Thoracic aorta (tissue), 2 donors: Measurements from ENCODE around the gene PDE4B. TPM values are rescaled to one million over a fixed set of nuclear protein-coding genes. Genes with fewer than 3 reads are reported as not detected.
"Not testable (repeated sequence)": the region's sequence is repeated elsewhere in the genome, so short reads cannot be mapped to it uniquely, and the experiment has no call there.

Source experiments
- ATAC-seq: fragments of 150-250 bp; one replicate; pipeline ENCODE4 v1.8.0; 2017; ENCODE audit warnings: low read depth; ENCODE audit not compliant: insufficient number of reproducible peaks, low FRiP score
- DNase-seq: peaks from one replicate; pipeline ENCODE4 v3.0.0-alpha.2; 2020; ENCODE audit warnings: low spot score
- H3K27ac ChIP-seq, 2 donors: fragments of 200-600 bp; sonication (generic); 1 replicate in 1 of 2; 2 replicates in 1 of 2; pipeline ENCODE4 v1.5.1; 2016; ENCODE audit warnings: mild to moderate bottlenecking in 2 of 2, moderate library complexity in 2 of 2
- H3K27me3 ChIP-seq: fragments of 200-600 bp; sonication (generic); replicated peaks from 2 replicates; pipeline ENCODE4 v1.6.0; 2016; ENCODE audit warnings: mild to moderate bottlenecking; ENCODE audit not compliant: insufficient read depth
- H3K36me3 ChIP-seq: fragments of 200-600 bp; sonication (generic); one replicate; pipeline ENCODE4 v1.5.1; 2016
- H3K4me1 ChIP-seq, 2 donors: fragments of 200-600 bp; sonication (generic); 1 replicate in 1 of 2; 2 replicates in 1 of 2; pipeline versions ENCODE4 v1.5.1 to v1.6.0; 2016; ENCODE audit warnings: low read depth in 2 of 2, mild to moderate bottlenecking in 1 of 2; ENCODE audit not compliant: control insufficient read depth in 1 of 2
- H3K4me3 ChIP-seq: fragments of 200-600 bp; sonication (generic); 2 replicates; pipeline ENCODE4 v1.5.1; 2016; ENCODE audit warnings: mild to moderate bottlenecking
- H3K9me3 ChIP-seq: fragments of 200-600 bp; sonication (generic); 2 replicates; pipeline ENCODE4 v1.5.1; 2016
- total RNA-seq, 2 donors: library from RNA; depleted of rRNA; stranded (reverse); fragments of >200 nt; gene quantifications; one replicate each; pipeline versions ENCODE4 v1.1.0 to v1.2.3, GENCODE V29; 2016
- TF ChIP-seq, protein P1 (sequence below): fragments of 200-600 bp; sonication (generic); IDR thresholded peaks from one replicate; pipeline ENCODE4 v1.5.1; 2019; ENCODE audit warnings: antibody characterized with exemption

Gene PDE4B
- total RNA-seq, 2 donors from 2014 or later, result 29.0 to 42.4 TPM

DNA sequence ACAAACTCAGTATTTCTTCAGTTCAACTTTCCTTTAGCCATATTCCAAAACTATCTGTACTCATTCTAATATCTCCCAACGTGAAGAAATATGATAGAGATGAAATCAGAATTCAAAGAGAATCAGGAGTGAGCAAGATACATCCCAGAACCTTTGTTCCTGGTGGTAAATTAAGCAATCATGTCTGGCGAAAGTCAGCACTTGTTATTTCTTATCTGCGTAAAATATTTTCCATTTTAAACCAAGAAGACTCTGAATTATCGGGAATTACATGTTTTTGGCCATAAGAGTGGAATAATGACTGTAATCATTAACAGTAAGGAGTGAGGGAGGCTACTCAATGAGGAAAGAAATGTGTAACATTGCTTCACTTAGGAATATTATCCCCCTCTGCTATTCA, 253.7 kb downstream of the PDE4B start:
- Histone ChIP-seq H3K9me3 (no peaks in the 10 kb centered on the region), H3K27ac (no peak overlapping the region), H3K27me3 (no peaks in the 10 kb centered on the region), H3K4me1 (no peaks in the 10 kb centered on the region), H3K36me3 (no peaks in the 10 kb centered on the region), H3K4me3 (no peak overlapping the region)
- TF ChIP-seq, protein P1, sequence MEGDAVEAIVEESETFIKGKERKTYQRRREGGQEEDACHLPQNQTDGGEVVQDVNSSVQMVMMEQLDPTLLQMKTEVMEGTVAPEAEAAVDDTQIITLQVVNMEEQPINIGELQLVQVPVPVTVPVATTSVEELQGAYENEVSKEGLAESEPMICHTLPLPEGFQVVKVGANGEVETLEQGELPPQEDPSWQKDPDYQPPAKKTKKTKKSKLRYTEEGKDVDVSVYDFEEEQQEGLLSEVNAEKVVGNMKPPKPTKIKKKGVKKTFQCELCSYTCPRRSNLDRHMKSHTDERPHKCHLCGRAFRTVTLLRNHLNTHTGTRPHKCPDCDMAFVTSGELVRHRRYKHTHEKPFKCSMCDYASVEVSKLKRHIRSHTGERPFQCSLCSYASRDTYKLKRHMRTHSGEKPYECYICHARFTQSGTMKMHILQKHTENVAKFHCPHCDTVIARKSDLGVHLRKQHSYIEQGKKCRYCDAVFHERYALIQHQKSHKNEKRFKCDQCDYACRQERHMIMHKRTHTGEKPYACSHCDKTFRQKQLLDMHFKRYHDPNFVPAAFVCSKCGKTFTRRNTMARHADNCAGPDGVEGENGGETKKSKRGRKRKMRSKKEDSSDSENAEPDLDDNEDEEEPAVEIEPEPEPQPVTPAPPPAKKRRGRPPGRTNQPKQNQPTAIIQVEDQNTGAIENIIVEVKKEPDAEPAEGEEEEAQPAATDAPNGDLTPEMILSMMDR, result no peak
- DNase-seq (no peak), ATAC-seq (no peak)

DNA sequence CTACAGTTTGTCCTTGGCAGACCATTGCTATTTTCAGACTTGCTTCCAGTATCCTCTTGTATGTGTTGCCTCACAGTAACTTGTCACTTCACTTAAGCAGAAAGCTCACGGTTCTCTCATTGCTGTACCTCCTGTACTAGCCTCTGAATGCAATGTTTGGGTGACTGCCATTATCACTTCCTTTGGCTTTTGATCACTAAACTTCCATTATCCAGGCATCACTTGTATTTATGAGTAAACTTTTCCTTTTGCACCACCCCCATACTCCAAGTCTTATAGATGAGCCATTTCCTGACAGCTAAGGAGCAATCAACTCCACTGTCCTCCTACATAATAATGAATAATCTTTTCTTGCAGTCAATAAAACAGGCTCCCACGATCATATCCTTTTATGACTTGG, 255.3 kb downstream of the PDE4B start:
- no peaks in the 10 kb centered on the region for H3K27me3 ChIP-seq
- DNase-seq, result no peak
- no peak overlapping the region for H3K4me3 ChIP-seq
- H3K9me3 ChIP-seq, result no peaks in the 10 kb centered on the region
- H3K36me3 ChIP-seq, result no peaks in the 10 kb centered on the region
- TF ChIP-seq, protein P1, result no peak
- H3K4me1 ChIP-seq, result no peaks in the 10 kb centered on the region
- no peak overlapping the region for H3K27ac ChIP-seq
- no peak for ATAC-seq

DNA sequence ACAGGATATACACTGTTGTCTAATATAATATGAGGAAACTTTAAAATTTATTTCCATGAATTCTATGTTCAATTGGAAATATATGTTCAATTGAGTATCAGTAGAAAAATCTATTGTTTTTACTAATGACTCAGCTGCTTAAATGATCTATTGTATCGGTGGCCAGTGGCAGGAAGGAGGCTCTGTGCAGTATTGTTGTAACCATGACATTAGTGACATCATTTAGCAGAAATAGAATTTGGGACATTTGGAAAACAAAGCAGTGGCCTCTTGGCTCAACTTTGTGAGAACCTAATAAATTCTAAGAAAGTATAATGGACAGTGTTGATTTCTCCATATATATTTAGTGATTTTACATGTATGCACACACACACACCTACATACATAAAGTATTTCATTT, 257.4 kb downstream of the PDE4B start:
- TF ChIP-seq, protein P1, result no peak
- Histone ChIP-seq H3K4me1 (no peaks in the 10 kb centered on the region), H3K9me3 (no peaks in the 10 kb centered on the region), H3K36me3 (no peaks in the 10 kb centered on the region), H3K4me3 (no peak overlapping the region), H3K27me3 (no peaks in the 10 kb centered on the region), H3K27ac (no peak overlapping the region)
- no peak for ATAC-seq
- no peak for DNase-seq

DNA sequence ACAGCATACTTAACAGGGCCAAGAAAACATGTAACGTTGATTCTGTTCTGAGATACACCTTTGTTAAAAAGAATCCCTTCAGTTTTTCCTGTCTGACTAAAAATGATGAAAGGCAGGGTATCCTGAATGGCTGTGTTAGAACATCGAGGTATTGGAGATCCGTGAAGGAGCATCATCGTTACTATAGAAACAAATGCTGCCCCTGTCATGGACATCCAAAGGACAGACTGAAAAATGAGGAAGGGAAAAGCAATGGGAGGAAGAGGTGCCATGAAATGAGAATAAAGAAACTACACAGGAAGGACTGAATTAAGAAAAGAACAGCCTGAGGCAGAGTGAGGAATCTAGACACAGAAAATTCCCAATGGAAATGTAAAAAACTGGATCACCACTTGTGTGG, 257.9 kb downstream of the PDE4B start:
- no peaks in the 10 kb centered on the region for H3K9me3 ChIP-seq
- TF ChIP-seq, protein P1, result no peak
- no peak overlapping the region for H3K27ac ChIP-seq
- H3K27me3 ChIP-seq, result no peaks in the 10 kb centered on the region
- H3K36me3 ChIP-seq, result no peaks in the 10 kb centered on the region
- no peak for ATAC-seq
- DNase-seq, result no peak
- no peak overlapping the region for H3K4me3 ChIP-seq
- H3K4me1 ChIP-seq, result no peaks in the 10 kb centered on the region

DNA sequence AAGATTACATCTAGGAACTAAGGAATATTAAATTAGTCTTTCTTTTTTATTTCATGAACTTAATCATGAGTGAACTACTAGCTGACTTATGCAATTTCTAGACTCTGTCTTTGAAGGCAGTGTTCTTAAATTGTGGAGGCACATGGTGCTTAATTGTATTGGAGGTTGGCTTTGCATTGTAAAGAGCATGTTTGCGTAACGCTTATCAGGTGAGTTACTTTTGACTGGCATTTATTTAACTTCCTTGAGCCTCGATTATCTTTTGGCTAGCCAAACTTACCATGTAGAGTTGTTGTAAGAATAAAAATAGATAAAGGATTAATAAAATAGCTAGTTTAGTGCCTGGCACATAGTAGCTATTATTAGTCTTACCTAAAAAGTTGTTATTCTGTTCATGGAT, 262.4 kb downstream of the PDE4B start:
- H3K27ac ChIP-seq, result no peak overlapping the region
- ATAC-seq, result no peak
- H3K4me1 ChIP-seq, result no peaks in the 10 kb centered on the region
- DNase-seq, result no peak
- H3K9me3 ChIP-seq, result no peaks in the 10 kb centered on the region
- TF ChIP-seq, protein P1, result no peak
- H3K36me3 ChIP-seq, result no peaks in the 10 kb centered on the region
- no peak overlapping the region for H3K4me3 ChIP-seq
- H3K27me3 ChIP-seq, result no peaks in the 10 kb centered on the region

DNA sequence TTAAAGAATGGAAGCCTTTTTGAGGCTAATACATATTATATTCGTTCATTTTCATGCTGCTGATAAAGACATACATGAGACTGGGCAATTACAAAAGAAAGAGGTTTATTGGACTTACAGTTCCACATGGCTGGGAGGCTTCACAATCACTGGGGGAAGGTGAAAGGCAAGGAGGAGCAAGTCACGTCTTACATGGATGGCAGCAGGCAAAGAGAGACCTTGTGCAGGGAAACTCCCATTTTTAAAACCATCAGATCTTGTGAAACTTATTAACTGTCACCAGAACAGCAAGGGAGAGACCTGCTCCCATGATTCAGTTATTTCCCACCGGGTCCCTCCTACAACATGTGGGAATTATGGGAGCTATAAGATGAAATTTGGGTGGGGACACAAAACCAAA, 264.8 kb downstream of the PDE4B start:
- not testable (repeated sequence) for H3K27me3 ChIP-seq, ATAC-seq, H3K9me3 ChIP-seq, H3K4me1 ChIP-seq, H3K27ac ChIP-seq, H3K4me3 ChIP-seq, H3K36me3 ChIP-seq, DNase-seq
